Middle frontal gyrus (tissue), 1 donor: ENCODE data around the gene DCUN1D3.

Source experiments
- DNase-seq: peaks from one replicate; pipeline ENCODE4 v3.0.0-alpha.2; 2015; ENCODE audit warnings: low spot score; ENCODE audit errors: extremely low spot score

Gene DCUN1D3

GRCh38 chr16:20889625-20890275, 10.4 kb downstream of the DCUN1D3 start:
- no peak for DNase-seq

GRCh38 chr16:20887207-20887606, 13.0 kb downstream of the DCUN1D3 start:
- DNase-seq, result no peak

- DNase-seq, result no peak
Observed at GRCh38 chr16:20886320-20886719, 13.8 kb downstream of the DCUN1D3 start.

- no peak for DNase-seq
Observed at GRCh38 chr16:20884240-20884556, 16.0 kb downstream of the DCUN1D3 start.

GRCh38 chr16:20883554-20884239, 16.5 kb downstream of the DCUN1D3 start:
- no peak for DNase-seq

GRCh38 chr16:20881503-20881878, 18.7 kb downstream of the DCUN1D3 start:
- no peak for DNase-seq

- no peak for DNase-seq
Observed at GRCh38 chr16:20880867-20881502, 19.2 kb downstream of the DCUN1D3 start.

- no peak for DNase-seq
Observed at GRCh38 chr16:20879175-20880040, 20.8 kb downstream of the DCUN1D3 start.

GRCh38 chr16:20878682-20879147, 21.4 kb downstream of the DCUN1D3 start:
- no peak for DNase-seq

- no peak for DNase-seq
Observed at GRCh38 chr16:20875355-20875650, 24.9 kb downstream of the DCUN1D3 start.

GRCh38 chr16:20874088-20874581, 26.0 kb downstream of the DCUN1D3 start:
- DNase-seq, result no peak

- DNase-seq, result no peak
Observed at GRCh38 chr16:20873331-20873730, 26.8 kb downstream of the DCUN1D3 start.

GRCh38 chr16:20871941-20872815, 28.0 kb downstream of the DCUN1D3 start:
- DNase-seq, result no peak

- DNase-seq, result no peak
Observed at GRCh38 chr16:20871258-20871657, 28.9 kb downstream of the DCUN1D3 start.

- DNase-seq, result no peak
Observed at GRCh38 chr16:20870122-20870820, 29.9 kb downstream of the DCUN1D3 start.

GRCh38 chr16:20868890-20869289, 31.3 kb downstream of the DCUN1D3 start:
- peak; percentile 59 for DNase-seq

GRCh38 chr16:20867585-20867984, 32.6 kb downstream of the DCUN1D3 start:
- DNase-seq, result no peak

GRCh38 chr16:20866801-20867200, 33.4 kb downstream of the DCUN1D3 start:
- DNase-seq, result no peak

- no peak for DNase-seq
Observed at GRCh38 chr16:20866145-20866772, 33.9 kb downstream of the DCUN1D3 start.
